ENCODE data around the gene NPIPB9. TPM values are rescaled to one million over a fixed set of nuclear protein-coding genes. Genes with fewer than 3 reads are reported as not detected.
"Not testable (repeated sequence)": the region's sequence is repeated elsewhere in the genome, so short reads cannot be mapped to it uniquely, and the experiment has no call there.

NPIPB9 gene
- total RNA-seq (1 to 10 TPM; 1.2 to 1.5 TPM), polyA plus RNA-seq (ENCODE audit: insufficient read length in 6 of 6) (1 to 10 TPM in 5 of 6 donors, under 1 TPM in 1; 0.47 to 4.5 (median 2.7) TPM)
- long read RNA-seq, donor 1, partial matches to known transcripts, result 270 of 276 reads
- long read RNA-seq, donor 1, other reads (novel, unspliced or antisense), result 6 of 276 reads
- long read RNA-seq, donor 2, partial matches to known transcripts, result 272 of 272 reads
- long read RNA-seq, donor 2, other reads (novel, unspliced or antisense), result 0 of 272 reads
- long read RNA-seq, donor 3, partial matches to known transcripts, result 146 of 146 reads
- long read RNA-seq, donor 3, other reads (novel, unspliced or antisense), result 0 of 146 reads
- long read RNA-seq, donor 4, result 0 reads
- long read RNA-seq, donor 5, partial matches to known transcripts, result 191 of 191 reads
- long read RNA-seq, donor 5, other reads (novel, unspliced or antisense), result 0 of 191 reads
- long read RNA-seq, donor 6, partial matches to known transcripts, result 125 of 125 reads
- long read RNA-seq, donor 6, other reads (novel, unspliced or antisense), result 0 of 125 reads
- long read RNA-seq, donor 7, partial matches to known transcripts, result 93 of 93 reads
- long read RNA-seq, donor 7, other reads (novel, unspliced or antisense), result 0 of 93 reads
- long read RNA-seq, donor 8, partial matches to known transcripts, result 130 of 130 reads
- long read RNA-seq, donor 8, other reads (novel, unspliced or antisense), result 0 of 130 reads
- long read RNA-seq, donor 9, result 0 reads
- long read RNA-seq, donor 10, result 0 reads
- long read RNA-seq, donor 11, result 0 reads
- long read RNA-seq, donor 12, partial matches to known transcripts, result 81 of 174 reads
- long read RNA-seq, donor 12, other reads (novel, unspliced or antisense), result 93 of 174 reads

DNA sequence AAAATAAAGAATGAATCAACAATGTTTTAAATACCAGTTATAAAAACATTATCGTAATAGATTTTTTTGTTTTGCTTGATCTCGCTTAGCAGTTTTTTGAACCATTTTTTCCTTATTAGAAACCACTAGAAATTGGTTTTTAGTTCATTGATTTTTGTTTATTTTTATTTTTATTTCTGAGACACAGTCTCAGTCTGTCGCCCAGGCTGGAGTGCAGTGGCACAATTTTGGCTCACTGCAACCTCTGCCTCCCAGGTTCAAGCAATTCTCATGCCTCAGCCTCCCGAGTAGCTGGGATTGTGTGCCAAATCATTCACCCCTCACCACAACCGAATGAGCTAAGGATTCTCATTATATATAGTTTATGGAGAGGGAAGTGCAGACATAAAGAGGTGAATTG, at the start of gene NPIPB9:
TSS of gene NPIPB9 (plus strand) at position 301 of the 400 bp plus-strand sequence.
- ATAC-seq; H3K27me3 ChIP-seq; H3K4me1 ChIP-seq; H3K4me3 ChIP-seq; DNase-seq; H3K9me3 ChIP-seq; H3K36me3 ChIP-seq; H3K27ac ChIP-seq; intact Hi-C loops (cut with DNase I): not testable (repeated sequence)

DNA sequence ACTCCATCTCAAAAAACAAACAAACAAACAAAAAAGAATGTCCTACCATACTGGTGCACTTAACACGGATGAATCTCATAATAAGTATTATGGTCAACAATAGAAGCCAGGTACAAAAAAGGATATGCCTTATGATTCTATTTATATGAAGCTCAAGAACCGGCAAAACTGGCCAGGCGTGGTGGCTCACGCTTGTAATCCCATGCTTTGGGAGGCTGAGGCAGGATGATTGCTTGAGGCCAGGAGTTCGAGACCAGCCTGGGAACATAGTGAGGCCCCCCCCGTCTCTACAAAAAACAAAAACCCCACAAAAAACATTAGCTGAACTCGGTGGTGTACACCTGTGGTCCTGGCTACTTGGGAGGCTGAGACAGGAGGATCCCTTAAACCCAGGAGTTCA, 47.3 kb upstream of the NPIPB9 start:
- DNase-seq; intact Hi-C loops (cut with DNase I): not testable (repeated sequence)

GRCh38 chr16:28711220-28712083, 40.1 kb upstream of the NPIPB9 start, which contains the start of gene EIF3C:
Gene EIF3C, plus strand, starts transcription at chr16:28711464. Its CDS starts 223 bp downstream, at chr16:28711687.
- H3K36me3 ChIP-seq; H3K9me3 ChIP-seq; H3K27me3 ChIP-seq; H3K4me1 ChIP-seq; DNase-seq; intact Hi-C loops (cut with DNase I); H3K27ac ChIP-seq; H3K4me3 ChIP-seq: not testable (repeated sequence)
- peak; percentile 100 for ATAC-seq

More for the DNA sequence above, 47.3 kb upstream of the NPIPB9 start:
- H3K4me3 ChIP-seq, H3K9me3 ChIP-seq, H3K27ac ChIP-seq, H3K4me1 ChIP-seq, ATAC-seq, H3K36me3 ChIP-seq, H3K27me3 ChIP-seq: not testable (repeated sequence)

DNA sequence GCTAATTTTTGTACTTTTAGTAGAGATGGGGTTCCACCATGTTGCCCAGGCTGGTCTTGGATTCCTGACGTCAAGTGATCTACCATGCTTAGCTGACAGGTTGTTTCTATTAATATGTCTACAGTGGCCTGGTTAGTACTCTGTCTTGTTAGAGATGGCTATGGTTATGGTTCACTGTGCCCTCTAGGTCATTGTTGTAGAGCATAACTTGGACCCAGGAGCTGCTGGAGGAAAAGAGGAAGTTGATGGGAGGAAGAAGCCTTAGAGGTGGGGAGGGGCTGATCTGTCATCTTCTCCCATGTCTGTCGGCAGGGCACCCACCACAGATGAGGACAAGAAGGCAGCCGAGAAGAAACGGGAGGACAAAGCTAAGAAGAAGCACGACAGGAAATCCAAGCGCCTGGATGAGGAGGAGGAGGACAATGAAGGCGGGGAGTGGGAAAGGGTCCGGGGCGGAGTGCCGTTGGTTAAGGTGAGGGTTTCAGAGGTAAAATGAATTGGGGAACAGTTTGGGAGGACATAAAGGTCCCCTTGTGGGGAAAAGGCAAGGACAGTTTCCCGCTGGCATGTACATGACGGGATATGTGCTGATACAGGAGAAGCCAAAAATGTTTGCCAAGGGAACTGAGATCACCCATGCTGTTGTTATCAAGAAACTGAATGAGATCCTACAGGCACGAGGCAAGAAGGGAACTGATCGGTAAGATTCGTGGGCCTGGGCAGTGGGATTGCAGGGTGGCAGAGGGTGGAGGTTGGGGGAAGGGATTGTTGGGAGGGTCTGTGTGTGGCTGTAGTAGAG, 28.5 kb upstream of the NPIPB9 start:
- ATAC-seq; H3K4me1 ChIP-seq; intact Hi-C loops (cut with DNase I); H3K27me3 ChIP-seq; H3K36me3 ChIP-seq; H3K4me3 ChIP-seq; H3K27ac ChIP-seq; DNase-seq; H3K9me3 ChIP-seq: not testable (repeated sequence)

DNA sequence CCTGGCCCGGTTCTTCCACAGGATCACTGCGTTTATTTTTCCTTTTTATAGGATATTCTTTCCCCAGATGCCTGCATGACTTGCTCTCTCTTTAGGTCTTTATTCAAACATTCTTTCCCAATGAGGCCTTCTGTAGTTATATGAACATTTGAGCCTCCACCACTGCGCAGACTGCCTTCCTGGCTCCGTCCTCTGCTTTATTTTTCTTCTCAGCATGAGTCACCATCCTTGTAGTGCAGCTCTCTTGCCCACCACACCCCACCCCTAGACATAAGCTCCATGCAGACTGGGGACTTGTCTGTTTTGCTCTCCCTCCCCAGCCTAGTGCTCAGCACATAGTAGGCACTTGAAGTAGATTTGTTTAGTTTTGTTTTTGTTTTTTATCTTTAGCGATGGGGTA, 20.3 kb upstream of the NPIPB9 start:
- H3K27ac ChIP-seq; H3K36me3 ChIP-seq; H3K9me3 ChIP-seq; H3K4me1 ChIP-seq; intact Hi-C loops (cut with DNase I); DNase-seq; H3K27me3 ChIP-seq; ATAC-seq; H3K4me3 ChIP-seq: not testable (repeated sequence)

DNA sequence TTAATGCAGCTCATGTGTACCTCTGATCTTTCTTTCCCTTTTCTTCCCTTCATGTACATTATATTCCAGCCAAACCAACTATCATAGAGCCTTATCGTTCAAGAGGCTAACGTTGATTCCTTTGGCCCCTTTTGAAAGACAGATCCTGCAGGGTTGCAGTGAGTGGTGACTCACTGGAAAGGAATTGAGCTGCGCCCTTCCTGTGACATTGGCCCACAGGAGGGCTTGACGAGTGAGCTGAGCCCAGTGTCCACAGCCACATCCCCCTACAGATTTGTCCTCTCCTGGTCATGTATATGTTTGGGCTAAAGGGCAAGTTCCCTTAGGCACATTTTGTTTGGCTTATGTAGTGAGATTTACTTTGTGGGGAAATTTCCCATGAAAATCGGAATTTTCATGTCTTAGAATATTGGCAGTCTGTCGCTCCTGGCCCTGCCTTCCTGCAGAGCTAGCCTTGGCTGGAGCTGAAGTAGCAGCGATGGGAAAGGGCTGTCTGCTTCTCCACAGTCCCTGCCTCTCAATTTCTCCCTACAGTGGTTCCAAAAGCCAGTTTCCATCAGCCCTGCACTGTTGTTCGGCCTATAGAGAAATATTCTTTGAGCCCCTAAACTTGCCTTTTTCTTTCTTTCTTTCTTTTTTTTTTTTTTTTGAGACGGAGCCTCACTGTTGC, 19.0 kb upstream of the NPIPB9 start:
- H3K4me1 ChIP-seq; H3K4me3 ChIP-seq; H3K9me3 ChIP-seq; intact Hi-C loops (cut with DNase I); H3K36me3 ChIP-seq; H3K27ac ChIP-seq; DNase-seq; H3K27me3 ChIP-seq: not testable (repeated sequence)
- peak; percentile 44 for ATAC-seq

DNA sequence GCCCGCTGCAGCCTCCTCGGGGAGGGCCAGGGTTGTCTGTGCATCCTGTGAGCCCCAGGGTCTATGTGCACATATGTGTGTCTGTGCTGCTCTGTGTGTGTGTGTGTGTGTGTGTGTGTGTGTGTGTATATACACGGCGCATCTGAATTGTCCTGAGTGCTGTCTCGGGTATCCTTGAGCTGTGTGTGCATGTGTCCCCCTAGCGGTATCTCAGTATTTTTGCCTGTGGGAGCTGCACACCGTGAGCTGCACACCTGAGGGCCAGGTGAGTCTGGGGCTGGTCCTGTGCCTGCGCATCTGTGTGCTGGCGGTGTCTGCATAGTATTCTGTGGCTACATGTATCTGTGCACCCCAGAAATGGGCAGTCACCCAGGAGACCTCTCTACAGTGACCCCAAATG, 11.8 kb upstream of the NPIPB9 start:
- peak; percentile 77 for ATAC-seq
- intact Hi-C loops (cut with DNase I); H3K4me3 ChIP-seq; H3K27me3 ChIP-seq; H3K9me3 ChIP-seq; H3K27ac ChIP-seq; H3K36me3 ChIP-seq; H3K4me1 ChIP-seq; DNase-seq: not testable (repeated sequence)

DNA sequence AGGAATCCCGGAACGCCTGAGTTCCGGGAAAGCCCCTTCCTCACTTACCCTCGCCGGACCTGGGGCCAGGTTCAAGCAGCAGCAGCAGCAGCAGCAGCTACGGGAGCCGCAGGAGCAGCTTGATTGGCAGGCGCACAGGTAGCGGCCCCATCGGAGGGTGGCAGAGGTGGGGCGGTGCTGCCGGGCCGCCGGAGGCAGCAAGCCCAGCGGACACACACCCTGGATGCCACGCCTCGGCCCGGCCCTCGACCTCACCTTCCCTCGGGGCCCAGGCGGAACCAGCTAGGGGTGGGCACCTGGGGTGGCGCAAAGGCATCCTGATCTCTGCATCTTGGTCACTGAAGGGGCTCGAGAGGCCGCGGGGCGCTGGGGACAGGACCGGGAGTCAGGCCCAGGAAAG, 11.0 kb upstream of the NPIPB9 start:
- H3K9me3 ChIP-seq; DNase-seq; H3K4me1 ChIP-seq; intact Hi-C loops (cut with DNase I); H3K36me3 ChIP-seq; H3K27me3 ChIP-seq; H3K27ac ChIP-seq; H3K4me3 ChIP-seq: not testable (repeated sequence)
- ATAC-seq, result peak; percentile 78

DNA sequence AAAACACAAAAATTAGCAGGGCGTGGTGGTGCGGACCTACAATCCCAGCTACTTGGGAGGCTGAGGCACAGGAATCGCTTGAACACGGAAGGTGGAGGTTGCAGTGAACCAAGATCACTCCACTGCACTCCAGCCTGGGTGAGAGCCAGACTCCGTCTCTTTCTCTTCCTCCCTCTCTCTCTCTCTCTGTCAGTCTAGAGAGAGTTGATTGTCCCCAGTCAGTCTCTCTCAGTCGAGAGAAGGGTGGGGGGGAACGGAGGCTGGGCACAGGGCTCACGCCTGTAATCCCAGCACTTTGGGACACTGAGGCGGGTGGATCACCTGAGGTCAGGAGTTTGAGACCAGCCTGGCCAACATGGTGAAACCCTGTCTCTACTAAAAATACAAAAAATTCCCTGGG, 10.3 kb upstream of the NPIPB9 start:
- ATAC-seq; H3K27ac ChIP-seq; DNase-seq; intact Hi-C loops (cut with DNase I); H3K36me3 ChIP-seq; H3K27me3 ChIP-seq; H3K9me3 ChIP-seq; H3K4me3 ChIP-seq; H3K4me1 ChIP-seq: not testable (repeated sequence)

DNA sequence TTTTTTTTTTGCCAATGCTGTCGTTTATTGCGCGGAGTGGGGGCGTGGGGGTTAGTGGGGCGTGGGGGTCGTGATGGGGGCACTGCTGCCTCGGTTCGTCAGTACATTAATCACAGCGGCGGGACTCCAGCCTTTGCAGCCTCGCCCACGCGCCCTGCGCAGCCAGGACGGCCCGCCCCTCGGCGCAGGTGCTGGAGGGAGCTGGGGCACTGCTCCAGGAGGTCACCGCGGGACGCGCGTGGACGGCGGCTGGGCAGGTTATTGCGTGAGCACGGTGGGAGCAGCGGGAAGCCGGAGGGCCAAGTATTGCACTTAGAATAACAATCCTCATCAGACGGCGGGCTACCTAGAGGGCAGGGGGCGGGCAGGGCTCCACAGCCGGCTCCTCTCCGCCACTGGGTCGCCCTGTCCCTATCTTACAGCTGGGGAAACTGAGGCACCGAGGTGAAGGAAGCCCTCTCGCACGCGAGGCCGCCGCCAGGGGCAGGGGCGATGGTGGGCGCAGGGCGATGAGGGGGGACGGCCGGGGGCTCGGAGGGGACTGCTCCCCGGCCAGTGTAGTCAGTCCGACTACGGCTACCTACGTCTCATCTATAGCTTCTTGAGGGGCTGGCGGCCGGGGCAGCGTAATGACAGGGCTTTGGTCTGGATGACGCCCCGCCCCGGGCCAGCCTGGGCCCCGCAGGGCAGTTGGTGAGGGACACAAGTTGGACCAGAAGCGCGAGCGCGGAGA, 4.8 kb upstream of the NPIPB9 start:
- ATAC-seq; H3K27ac ChIP-seq; intact Hi-C loops (cut with DNase I): not testable (repeated sequence)

More for the DNA sequence above, 4.8 kb upstream of the NPIPB9 start:
- not testable (repeated sequence) for H3K4me1 ChIP-seq, H3K9me3 ChIP-seq, DNase-seq, H3K4me3 ChIP-seq, H3K27me3 ChIP-seq, H3K36me3 ChIP-seq
